Epithelial cell of prostate (primary cell): ENCODE measurements around the gene TNPO2.
A peak's percentile ranks its signal among the peaks of the same experiment; 100 is the strongest.
"Not testable (repeated sequence)": the region's sequence is repeated elsewhere in the genome, so short reads cannot be mapped to it uniquely, and the experiment has no call there.

ENCODE experiments used
- DNase-seq: peaks from one replicate; pipeline ENCODE4 v3.0.0-alpha.2; 2011; ENCODE audit warnings: low read depth, low spot score
- H3K27ac ChIP-seq: fragments of 450-650 bp; 2 replicates; pipeline ENCODE4 v1.5.1; 2017; ENCODE audit warnings: mild to moderate bottlenecking

Gene TNPO2

DNA sequence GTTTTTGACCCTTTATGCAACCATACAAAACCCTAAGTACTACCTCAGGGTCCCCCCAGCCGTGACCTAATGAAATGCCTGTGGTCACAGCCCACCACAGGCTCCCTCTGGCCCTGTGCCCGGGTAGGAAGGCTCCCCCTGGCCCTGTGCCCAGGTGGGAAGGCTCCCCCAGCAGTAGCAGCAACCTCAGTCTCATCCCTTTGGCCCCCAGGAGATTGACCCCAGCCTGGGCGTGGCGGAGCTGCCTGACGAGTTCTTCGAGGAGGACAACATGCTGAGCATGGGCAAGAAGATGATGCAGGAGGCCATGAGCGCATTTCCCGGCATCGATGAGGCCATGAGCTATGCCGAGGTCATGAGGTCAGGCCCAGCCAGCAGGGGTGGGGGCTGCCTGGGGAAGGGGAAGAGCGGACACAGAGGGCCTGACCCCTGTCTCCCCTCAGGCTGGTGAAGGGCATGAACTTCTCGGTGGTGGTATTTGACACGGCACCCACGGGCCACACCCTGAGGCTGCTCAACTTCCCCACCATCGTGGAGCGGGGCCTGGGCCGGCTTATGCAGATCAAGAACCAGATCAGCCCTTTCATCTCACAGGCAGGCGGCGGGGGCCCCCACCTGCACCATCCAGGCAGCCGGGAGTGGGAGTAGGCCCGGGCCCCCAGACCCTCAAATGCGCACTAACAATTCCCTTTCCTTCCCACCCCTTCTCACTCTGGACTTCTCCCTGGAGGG lies 21.6 kb upstream of the TNPO2 start:
- DNase-seq: no peak
- no peak overlapping the region for H3K27ac ChIP-seq

DNA sequence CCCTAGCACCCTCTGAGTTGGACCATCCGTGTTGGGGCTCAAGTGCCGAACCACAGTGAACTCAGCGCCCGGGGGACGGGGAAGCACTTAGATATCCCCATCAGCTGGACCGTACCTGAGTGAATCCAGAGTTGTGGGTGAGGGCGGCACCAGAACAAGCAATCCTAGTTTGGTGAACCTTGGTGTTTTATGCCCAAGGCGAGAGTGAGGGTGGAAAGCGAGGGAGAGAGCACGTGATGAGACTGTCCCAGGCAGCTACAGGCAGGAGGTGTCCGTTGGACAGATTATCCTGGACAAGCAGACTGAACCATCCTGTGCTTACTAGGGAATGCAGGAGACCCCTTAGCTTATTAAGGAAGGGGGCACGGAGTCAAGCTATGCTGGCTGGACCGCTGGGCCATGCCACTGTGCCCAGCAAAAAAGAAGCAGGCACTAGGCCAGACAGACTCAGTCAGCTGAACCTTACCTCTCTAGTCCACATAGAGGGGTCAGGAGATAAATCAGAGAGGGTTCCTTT lies 14.2 kb upstream of the TNPO2 start:
- H3K27ac ChIP-seq: peak overlapping the region; percentile 68
- no peak for DNase-seq

DNA sequence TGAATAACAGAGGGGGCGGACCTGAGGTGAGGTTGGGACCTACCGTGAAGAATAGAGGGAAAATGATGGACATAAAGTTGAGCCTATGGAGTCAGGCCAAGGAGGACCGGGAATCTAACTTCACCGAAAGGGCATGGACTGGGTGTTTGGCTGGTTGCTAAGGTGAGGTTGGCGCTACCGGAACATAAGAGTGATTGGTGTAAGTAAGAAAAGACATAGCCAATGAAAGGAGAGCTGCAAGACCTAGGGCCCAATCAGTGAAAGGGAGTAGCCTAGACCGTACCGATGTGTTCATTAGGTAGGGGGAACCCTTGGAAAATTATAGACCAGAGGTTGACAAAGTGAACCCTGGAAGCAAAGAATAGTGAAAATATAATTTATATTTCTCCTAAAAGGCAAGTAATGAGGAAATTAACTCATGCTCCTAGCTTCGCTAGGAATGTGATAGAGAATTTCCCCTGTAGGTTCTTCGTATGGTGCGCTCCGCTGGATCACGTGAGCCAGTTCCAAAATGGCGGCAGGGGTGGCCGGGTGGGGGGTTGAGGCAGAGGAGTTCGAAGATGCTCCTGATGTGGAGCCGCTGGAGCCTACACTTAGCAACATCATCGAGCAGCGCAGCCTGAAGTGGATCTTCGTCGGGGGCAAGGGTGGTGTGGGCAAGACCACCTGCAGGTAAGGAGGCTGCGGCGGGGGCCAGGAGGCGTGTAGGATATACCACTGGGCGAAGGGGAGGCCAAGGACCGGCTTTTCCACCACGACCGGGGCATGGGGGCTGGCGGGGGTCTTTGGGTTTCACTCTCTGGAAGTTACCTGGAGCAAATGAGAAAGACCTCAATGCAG lies 13.5 kb upstream of the TNPO2 start, which contains the start of gene GET3:
Gene GET3 (plus strand): TSS at position 503 of the 840 bp plus-strand sequence. CDS start 9 bp downstream, at position 512.
- peak; percentile 100 for DNase-seq
- H3K27ac ChIP-seq: peak within 1 kb of the TSS; percentile 68

DNA sequence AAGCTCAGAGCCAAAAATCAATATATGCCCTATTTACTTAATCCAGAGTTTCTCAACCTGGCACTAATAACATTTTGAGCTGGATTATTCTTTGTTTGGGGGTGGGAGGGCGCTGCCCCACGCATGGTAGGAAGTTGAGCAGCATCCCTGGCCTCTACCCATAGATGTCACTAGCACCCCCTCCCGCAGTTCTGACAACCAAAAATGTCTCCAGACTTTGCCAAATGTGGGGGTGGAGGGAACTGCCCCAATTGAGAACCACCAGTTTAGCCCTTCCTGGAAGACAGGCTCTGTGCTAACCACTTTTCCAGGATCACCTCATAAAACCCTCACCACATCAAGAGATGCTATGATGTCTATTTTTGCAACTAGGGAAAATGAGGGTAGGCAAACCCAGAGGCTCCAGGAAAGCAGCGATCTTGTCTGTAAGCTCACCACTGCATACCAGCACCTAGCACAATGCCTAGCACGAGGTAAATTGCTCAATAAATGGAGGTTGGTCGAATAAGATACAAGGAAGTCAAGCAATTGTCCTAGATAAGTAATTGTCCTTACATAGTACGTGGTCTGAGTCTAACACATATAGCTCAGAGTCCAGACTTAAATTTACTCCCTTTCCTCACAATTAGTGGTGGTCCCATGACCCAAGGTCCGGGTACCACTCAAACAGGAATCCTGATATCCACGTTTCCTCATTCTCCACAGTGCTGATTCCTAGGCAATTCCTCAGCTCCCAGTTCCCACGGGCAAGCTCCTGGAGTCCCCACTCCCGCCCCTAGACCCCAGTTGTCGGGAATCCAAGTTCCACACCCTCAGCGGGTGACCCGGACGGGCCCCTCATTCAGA lies 9.9 kb upstream of the TNPO2 start:
- no peak for DNase-seq
- peak overlapping the region; percentile 73 for H3K27ac ChIP-seq

DNA sequence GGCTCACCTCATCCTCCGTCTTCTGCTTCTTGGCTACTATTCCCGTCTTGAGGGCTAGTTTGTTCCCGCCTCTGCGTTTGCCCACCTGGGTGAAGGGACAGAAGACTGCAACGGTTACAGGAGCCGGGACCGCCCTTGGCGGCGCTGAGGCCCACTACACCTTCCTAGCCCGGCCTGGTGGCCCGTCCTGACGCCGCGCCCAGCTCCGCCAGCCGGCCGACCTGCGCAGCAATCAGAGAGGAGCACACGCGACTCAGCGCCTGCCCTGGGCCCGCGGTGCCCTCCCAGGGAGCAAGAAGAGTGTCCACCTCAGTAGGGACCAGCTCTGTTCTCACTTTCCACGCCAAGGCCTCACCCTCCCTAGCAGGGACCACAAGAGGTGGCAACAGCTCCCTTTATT lies 7.6 kb upstream of the TNPO2 start:
- H3K27ac ChIP-seq: no peak overlapping the region
- no peak for DNase-seq

DNA sequence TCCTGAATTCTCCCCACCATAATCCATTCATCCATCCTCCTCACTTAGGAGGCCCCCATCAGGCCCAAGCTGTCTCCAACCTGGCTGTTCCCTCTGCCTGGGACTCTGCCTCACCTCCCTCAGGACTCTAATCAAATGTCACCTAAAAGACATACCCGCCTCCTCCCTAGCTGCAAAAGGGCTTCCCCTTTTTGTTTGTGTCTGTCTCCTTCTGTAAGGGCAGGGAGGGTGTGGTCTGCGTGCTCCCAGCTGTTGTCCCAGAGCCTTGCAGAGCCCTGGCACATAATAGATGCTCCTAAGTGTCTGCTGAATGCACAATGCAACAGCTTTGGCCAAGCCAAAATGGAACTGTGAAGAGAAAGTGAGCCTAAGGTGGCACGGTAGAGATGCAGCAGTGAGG lies 6.3 kb upstream of the TNPO2 start:
- no peak overlapping the region for H3K27ac ChIP-seq
- no peak for DNase-seq

DNA sequence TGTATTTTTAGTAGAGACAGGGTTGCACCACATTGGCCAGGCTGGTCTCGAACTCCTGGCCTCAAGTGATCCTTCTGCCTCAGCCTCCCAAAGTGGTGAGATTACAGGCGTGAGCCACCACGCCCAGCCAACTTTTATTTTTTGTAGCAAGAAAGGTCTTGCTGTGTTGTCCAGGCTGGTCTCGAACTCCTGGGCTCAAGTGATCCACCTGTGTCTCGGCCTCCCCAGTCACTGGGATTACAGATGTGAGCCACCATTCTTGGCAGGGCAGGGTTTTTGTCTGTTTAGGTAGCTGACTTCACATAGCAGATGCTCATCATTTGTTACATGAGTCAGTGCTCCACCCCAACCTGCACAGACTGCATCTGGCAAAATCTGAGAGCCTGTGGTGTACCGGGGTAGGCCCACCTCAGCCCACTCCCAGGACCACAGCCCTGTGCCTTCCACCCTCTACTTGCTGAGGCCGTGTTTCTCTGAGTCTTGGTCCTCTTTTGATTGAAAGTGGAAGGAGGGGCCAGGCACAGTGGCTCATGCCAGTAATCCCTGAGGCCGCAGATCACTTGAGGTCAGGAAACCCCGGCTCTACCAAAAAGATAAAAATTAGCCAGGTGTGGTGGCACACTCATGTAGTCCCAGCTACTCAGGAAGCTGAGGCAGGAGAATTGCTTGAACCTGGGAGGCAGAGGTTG lies 4.2 kb upstream of the TNPO2 start:
- H3K27ac ChIP-seq: peak overlapping the region; percentile 2
- DNase-seq: no peak

DNA sequence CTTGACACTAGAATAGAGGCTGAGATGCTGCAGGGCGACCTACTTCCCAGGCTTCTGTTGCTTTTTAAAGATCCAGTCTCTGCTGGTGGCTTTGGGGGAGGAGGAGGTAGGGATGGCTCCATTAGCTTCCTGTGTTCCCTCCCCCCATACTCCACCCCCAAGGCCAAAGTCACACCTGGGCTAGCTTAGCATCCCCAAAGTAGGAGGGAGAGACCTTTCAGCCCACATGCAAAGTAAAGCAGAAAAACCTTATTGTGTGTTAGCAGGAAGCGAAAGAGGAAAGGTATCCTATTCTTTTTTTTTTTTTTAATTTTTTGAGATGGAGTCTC lies 3.2 kb upstream of the TNPO2 start:
- peak overlapping the region; percentile 7 for H3K27ac ChIP-seq
- DNase-seq: no peak

DNA sequence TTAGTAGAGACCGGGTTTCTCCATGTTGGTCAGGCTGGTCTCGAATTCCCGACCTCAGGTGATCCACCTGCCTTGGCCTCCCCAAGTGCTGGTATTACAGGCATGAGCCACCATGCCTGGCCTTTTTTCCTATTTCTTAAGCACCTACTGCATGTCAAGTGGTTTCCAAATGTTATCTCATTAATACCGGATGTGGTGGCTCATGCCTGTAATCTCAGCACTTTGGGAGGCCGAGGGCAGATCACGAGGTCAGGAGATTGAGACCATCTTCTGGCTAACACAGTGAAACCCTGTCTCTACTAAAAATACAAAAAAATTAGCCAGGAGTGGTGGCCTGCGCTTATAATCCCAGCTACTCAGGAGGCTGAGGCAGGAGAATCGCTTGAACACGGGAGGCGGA lies 1.9 kb upstream of the TNPO2 start:
- not testable (repeated sequence) for DNase-seq, H3K27ac ChIP-seq

DNA sequence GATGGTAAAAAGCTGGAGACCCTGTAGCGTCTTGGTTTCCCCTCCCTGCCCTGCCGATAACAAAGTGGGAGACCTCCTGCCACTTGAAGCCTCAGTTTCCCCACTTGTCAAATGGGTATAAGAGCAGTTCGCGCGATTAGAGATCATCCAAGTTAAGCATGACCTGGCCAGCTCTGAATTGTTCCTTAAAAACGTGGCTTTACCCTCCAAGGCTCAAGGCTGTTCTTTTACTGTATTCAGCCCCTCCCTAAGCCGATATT lies 421 bp downstream of the TNPO2 start:
- peak overlapping the region; percentile 93 for H3K27ac ChIP-seq
- no peak for DNase-seq

DNA sequence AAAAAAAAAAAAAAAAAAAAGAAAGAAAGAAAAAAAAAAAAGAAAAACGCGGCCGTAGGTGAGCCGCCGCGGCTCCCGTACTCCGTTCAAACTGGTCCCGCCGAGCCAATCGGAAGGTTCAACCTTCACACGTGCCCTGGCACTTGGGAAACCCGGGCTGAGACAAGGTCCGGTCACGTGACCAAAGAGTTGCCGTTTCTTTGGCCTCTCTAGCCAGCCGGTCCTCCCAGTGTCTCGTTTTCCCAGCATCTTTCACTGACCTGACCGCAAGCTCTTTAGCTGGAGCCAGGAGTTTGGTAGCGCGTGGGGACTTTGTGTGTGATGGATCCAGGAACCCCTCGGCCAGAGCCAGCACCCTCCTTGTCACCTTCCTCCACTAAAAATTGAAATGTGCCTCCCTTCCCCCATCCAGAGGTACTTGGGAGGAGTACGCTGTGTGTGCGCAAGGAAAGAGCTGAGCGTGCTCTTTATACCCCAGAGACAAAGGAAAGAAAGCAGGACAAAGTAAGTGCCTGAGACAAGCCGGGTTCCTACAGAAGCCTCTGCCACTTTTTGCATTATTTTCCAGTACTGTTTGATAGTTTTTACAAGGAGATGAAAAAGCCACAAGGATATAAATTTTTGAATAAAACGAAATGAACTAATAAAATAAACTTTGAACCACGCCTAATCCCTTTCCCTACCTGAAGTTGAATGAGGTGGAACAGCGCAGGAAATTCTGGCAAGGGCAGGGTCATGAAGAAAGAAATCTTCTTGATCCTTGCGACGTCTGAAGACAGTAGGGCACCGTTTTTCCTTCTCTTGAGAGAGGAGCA lies 959 bp downstream of the TNPO2 start:
- peak; percentile 97 for DNase-seq
- H3K27ac ChIP-seq: peak overlapping the region; percentile 93

DNA sequence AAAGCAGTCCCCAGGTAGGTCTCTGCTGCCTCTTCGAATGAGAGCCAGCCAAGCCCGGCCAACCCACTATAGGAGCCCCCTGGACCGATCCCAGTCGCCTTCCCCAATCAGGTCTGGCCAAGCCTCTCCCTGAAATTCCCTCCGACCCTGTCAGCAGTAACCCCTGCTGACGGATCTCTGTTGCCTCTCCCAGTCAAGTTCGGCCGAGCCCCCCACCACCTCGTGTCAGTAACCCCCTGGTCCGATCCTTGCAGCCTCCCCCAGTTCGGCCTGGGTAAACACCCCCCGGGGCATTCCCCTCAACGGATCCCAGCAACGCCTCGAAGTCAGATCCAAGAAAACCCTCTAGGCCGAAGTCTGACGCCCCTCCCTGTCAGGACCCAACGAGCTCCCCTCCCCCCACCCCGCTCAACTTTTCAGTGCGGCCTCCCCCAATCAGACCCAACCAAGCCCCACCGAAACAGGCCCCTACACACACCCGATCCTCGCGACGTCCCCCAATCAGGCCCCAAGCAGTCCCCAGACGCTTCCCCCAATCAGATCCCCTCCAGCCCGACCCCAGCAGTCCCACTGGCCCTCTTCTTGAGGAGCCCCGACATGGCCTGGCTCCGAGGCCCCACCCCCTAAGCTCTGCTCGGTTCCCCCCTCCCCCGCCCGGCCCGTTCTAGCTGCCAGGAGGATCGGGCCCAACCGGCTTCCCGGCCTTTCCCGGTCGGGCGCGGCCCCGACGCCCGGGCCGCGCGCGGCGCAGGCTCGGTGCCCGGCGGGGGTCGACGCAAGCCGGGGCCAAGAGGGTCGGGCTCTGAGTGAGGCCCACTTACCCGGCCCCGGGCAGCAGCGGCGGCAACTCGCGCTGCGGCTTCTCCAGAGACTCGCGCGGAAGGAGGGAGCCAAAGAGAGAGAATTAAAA lies 1.8 kb downstream of the TNPO2 start:
- no peak for DNase-seq
- H3K27ac ChIP-seq: peak overlapping the region; percentile 93

DNA sequence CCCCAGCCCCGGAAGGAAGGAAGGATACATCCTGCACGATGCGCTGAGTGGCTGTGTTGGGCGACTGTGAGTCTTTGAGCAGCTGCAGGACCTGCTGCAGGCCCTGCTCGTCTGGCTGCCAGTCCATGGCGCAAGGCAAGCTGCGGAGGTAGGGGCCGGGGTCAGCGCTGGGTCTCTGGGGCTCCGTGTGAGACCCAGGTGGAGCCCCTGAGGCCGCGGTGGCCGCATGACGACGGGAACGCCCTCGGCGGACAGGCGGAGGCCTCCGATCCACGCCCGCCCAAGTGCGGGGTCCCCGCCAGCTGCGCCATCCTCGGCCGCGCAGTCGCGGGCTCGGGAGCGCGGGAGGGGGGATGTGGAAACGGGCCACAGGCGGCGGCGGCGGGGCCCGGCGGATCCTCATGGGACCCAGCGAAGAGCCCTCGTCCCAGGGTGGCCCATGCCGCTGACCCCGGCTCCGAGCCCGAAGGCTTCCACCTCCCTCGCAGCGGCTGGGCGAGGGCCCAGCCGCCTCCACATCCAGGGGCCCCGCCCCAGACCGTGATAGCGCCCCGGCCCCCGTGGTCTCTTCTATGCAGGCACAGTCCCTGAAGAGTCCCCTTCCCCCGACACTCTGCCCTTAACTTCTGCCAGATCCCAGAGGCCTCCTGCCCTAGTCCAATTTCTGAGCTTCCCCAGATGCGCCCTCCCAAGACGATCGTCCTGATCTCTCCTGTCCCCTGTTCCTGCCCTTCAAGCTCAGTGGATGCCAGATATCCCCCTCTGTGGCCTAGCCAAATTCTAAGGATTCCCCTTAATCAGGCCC lies 2.7 kb downstream of the TNPO2 start:
- DNase-seq: no peak
- peak overlapping the region; percentile 93 for H3K27ac ChIP-seq

DNA sequence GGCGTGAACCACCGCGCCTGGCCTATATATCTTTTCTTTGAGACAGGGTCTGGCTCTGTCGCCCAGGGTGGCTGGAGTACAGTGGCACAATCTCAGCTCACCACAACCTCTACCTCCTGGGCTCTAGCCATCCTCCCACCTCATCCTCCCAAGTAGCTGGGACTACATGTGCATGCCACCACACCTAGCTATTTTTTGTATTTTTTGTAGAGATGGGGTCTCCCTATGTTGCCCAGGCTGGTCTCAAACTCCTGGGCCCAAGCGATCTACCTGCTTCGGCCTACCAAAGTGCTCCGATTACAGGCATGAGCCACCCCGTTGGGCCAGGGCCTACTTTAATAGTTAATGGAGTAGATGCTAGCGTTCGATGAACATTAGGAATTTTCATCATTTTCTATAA lies 3.4 kb downstream of the TNPO2 start:
- H3K27ac ChIP-seq: peak overlapping the region; percentile 93
- DNase-seq: no peak

DNA sequence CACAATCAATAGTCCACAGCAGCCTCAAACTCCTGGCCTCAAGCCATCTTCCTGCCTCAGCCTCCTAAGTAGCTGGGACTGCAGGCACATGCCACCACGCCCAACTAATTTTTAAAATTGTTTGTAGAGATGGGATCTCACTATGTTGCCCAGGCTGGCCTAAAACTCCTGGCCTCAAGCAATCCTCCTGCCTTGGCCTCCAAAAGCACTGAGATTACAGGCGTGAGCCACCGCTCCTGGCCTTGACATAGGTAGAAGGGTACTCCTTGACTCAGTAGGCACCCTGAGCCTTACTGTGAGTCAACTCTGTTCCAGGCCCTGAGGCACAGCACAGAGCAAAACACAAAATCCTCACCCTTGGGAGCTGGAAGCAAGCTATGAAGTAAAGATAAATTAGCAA lies 7.8 kb downstream of the TNPO2 start:
- no peak for DNase-seq

DNA sequence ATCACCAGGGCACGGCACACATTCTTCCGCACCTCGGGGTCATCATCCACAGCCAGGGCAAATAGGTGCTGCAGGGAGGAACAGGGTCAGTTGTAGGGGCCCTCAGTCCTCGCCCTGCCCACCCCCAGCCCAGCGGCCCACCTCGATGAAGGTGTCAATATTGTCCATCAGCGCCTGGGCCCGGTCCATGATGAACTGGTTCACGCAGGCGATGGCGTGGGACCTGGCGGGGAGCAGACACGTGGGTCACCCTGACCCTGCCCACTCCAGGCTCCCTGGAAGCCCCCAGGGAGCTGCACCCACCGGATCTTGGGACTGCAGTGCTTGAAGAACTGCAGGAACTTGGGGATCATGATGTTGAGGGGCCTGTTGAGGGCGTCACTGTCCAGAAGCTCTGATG lies 8.6 kb downstream of the TNPO2 start:
- no peak overlapping the region for H3K27ac ChIP-seq
- DNase-seq: no peak

More for the DNA sequence above, 7.8 kb downstream of the TNPO2 start:
- H3K27ac ChIP-seq: no peak overlapping the region

DNA sequence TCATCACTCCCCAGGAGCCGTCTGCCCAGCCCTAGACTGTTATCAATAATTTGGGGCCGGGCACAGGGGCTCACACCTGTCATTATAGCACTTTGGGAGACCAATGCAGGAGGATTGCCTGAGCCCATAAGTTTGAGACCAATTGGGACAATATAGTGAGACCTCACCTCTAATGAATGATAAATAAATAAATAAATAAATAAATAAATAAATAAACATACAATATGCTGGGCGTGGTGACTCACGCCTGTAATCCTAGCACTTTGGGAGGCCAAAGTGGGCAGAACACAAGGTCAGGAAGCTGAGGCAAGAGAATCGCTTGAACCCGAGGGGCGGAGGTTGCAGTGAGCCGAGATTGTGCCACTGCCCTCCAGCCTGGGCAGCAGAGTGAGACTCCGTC lies 10.4 kb downstream of the TNPO2 start:
- H3K27ac ChIP-seq, DNase-seq: not testable (repeated sequence)

DNA sequence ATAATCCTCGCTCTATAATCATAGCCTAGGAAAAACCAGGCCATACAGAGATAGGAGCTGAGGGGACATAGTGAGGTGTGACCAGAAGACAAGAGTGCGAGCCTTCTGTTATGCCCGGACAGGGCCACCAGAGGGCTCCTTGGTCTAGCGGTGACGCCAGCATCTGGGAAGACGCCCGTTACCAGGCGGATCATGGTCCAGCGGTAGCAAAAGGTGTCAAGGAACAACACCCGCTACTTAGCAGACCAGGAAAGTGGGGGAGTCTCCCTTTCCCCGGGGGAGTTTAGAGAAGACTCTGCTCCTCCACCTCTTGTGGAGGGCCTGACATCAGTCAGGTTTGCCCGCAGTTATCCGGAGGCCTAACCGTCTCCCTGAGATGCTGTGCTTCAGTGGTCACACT lies 11.7 kb downstream of the TNPO2 start:
- not testable (repeated sequence) for DNase-seq, H3K27ac ChIP-seq
